Measurements from ENCODE around the gene AGFG2.

GRCh38 chr7:100562195-100563099, 23.4 kb downstream of the AGFG2 start:
- no peak for TF ChIP-seq POLR2AphosphoS5 (IDR thresholded peaks at IDR 0.05; ENCODE audit: borderline replicate concordance, low read depth, low read length)
- no peak for TF ChIP-seq EZH2 (IDR thresholded peaks at IDR 0.05)
- TF ChIP-seq FOXP2 (optimal IDR thresholded peaks at IDR 0.05; ENCODE audit: control extremely low read depth, extremely low read length, insufficient read depth): no peak

All from SK-N-MC (cell line).